HG03575 (cell line): ENCODE measurements around the gene ASMTL.
"Not testable (repeated sequence)": the region's sequence is repeated elsewhere in the genome, so short reads cannot be mapped to it uniquely, and the experiment has no call there.

Experiments
- ATAC-seq: cut with Tn5 transposase; IDR thresholded peaks from one replicate; pipeline ENCODE4 v1.9.1; 2021; ENCODE audit not compliant: unreplicated experiment, insufficient number of reproducible peaks, low FRiP score; ENCODE audit errors: extremely low read depth

Gene ASMTL

DNA sequence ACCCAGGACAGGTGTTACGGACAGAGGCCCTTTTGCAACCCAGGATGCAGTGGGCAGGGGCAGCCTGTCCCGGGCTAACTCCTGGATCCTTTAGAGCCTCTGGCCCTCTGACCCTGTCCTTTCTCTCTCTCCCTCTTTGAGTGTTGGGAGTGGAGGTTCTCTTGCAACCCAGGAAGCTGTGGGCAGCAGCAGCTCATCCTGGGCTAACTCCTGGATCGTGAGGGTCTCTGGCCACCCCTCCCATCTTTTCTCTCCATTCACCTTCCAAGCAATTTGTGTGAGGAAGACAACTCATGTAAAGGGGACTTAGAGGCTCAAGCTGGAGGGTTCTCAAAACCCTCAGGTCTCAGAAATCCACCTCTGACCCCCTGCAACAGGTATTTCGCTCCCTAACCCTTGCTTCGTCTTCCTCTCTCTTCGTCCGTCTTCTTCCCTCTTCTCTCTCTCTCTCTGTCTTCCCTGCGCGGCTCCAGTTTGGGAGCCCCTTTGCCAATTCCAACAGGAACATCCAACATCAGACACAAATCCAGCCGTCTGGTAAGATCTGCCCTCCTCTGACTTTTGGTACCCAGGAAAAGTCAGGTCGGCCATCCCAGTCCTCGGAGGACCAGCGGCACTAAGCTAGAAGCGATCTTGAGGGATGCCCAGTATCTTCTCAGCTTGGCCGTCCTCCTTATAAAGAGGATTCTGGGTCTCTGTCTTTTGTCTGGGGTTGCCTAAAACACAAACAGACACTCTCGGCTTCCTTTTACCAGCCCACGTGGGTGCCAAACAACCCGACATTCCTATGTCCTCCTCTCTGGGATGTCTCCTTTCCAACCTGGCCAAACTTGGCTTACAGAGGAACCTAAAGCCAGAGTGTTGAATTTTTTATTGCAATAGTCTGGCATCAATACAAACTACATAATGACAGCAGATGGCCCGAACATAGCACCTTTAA, 7.9 kb downstream of the ASMTL start:
- no peak for ATAC-seq

DNA sequence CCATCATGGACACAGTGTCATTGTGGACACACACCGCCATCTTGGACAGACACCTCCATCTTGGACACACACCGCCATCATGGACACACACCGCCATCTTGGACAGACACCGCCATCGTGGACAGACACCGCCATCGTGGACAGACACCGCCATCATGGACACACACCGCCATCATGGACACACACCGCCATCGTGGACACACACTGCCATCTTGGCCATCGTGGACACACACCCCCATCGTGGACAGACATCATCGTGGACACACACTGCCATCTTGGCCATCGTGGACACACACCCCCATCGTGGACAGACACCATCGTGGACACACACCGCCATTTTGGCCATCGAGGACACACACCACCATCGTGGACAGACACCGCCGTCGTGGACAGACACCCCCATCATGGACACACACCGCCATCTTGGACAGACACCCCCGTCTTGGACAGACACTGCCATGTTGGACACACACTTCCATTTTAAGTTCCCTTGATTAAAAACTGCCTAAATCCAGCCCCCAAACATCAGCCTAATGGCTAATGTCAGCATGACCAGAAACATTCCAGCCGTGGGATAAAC, 9.1 kb downstream of the ASMTL start:
- no peak for ATAC-seq

GRCh38 chrX:1442724-1443367, 9.9 kb downstream of the ASMTL start:
- ATAC-seq, result no peak

DNA sequence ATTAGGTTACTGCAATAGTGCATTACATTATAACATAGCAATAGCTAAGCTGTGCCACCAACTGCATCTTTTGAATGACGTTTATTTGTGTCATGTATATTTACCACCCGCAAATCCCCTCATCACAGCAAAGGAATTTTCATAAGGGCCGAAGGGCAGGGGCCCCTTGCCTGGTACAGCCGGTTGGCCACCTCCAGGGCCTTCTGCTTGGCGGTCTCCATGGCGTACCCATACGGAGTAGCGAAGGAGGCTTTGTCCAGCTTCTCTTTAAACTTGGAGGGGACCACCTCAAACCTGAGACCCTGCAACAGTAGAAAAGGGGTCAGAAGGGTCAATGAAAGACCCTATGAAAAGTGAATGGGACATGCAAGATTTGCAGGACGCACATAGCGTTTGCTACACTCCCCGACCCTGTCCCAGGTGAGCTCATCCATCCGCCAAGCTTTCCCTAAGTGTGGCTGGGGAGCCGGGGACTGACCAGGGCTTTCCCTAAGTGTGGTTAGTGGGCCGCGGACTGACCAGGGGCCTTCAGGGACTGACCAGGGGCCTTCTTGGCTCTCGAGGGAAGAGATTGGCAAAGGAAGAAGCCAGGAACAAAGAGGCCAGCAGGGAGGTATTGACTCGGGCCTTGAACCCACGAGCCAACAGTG, 10.6 kb downstream of the ASMTL start:
- no peak for ATAC-seq

DNA sequence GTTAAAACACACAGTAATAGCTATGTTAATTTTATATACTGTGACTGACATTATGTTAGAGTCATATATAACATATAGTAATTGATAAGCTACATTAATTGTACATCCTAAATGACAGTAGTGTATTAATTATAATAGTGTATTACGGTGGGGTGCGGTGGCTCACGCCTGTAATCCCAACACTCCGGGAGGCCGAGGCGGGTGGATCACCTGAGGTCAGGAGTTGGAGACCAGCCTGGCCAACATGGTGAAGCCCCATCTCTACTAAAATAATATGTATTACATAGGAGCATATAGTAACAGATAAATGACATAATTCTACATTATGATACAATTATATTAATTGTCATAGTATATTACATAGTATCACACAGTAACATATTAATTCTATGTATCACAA, 12.2 kb downstream of the ASMTL start:
- ATAC-seq, result no peak

GRCh38 chrX:1435241-1435895, 17.3 kb downstream of the ASMTL start:
- no peak for ATAC-seq

DNA sequence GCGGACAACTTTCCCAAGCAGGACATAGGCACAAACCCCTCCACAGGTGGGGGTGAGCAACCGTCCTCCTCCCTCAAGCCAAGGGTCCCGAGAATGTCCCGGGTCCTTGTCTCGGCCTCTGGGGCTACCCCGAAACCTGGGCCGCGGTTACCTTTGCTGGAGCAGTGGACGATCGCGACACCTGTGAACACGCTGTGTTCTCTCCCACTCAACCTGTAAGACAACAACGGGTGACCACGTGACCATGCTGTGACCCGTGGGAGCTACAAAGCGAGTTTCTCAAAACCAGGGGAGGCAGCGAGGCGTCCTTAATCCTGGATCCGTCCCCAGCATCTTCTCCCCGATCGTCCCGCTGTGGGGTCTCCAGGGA, 17.9 kb downstream of the ASMTL start:
- ATAC-seq, result no peak

- no peak for ATAC-seq
Observed at GRCh38 chrX:1433646-1434357, 18.9 kb downstream of the ASMTL start.

DNA sequence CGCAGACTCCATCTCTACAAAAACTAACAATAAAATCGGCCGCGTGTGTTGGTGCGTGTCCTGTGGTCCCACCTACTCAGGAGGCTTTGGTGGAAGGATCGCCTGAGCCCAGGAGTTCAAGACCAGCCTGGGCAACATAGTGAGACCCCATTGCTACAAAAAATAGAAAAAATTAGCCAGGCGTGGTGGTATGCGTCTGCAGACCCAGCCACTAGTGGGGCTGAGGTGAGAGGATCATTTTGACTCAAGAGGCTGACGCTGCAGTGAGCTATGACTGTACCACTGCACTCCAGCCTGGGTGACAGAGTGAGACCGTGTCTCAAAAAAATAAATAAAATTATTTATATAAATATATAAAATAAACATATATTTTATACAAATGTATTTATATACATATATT, 22.3 kb downstream of the ASMTL start:
- ATAC-seq, result no peak

- ATAC-seq, result no peak
Observed at GRCh38 chrX:1427756-1428155, 25.0 kb downstream of the ASMTL start.

- not testable (repeated sequence) for ATAC-seq
Observed at GRCh38 chrX:1426321-1426720, 26.4 kb downstream of the ASMTL start.

GRCh38 chrX:1425381-1425780, 27.3 kb downstream of the ASMTL start:
- ATAC-seq, result no peak

DNA sequence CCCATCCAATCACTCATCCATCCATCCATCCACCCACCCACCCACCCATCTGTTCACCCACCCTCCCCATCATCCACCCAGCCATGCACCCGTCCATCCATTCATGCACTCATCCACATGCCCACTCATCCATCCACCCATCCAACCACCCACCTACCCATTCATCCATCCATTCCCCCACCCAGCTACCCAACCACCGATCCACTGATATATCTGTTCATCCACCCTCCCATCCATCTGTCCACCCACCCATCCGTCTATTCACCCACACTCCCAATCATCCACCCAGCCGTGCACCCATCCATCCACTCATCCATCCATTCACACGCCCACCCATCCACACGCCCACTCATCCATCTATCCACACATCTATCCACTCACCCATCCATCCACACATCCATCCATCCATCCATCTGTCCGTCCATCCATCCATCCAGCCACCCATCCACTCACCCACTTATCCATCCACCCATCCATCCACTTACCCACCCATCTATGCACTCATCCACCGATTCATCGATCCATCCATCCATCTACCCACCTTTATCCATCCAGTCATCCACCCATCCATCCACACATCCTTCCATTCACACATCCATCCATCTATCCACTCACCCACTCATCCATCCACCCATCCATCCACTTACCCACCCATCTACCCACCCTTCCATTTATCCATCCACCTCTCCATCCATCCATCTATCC, 28.4 kb downstream of the ASMTL start:
- no peak for ATAC-seq

- no peak for ATAC-seq
Observed at GRCh38 chrX:1423215-1423614, 29.5 kb downstream of the ASMTL start.

DNA sequence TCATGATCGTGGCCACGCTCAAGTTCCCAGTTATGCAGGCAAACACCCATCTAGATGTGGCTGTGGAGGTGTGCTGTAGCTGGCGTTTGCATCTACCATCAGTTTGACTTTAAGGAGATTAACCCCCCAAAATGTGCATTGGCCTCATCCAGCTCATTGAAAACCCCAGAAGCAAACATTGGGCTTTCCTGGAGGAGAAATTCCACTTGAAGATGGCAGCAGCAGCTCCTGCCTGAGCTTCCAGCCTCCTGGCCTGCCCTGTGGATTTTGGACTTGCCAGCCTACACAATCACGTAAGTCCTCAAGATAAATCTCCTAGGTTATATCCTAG, 30.6 kb downstream of the ASMTL start:
- ATAC-seq, result no peak

DNA sequence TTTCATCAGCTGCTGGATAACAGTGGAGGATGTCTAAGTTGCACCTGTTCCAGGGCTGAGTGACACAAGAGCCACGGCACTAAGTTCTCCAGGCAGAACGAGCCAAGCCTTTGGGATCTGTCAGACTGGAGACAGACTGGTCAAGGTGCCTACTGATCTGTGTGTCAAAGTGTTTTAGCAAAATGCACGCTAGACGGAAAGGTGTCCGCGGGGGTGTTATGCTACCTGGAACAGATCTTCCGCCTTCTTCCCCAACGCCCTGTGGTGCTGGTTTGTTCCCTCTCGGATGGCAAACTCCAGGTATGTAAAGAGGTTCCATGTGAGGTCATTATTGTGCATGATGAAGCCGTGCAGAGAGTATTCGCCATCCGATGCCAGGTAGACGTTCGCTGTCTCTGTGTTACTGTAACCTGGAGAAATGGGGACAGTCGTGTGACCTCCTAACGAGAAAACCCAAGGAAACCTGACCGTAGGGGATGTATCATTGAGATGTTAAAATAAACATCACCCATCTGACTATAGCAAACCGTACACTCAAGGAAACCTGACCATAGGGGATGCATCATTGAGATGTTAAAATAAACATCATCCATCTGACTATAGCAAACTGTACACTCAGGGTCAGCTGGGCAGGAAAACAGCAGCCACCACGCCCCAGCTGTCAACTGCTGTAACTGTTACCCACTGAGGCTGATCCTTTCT, 31.1 kb downstream of the ASMTL start:
- ATAC-seq, result no peak

DNA sequence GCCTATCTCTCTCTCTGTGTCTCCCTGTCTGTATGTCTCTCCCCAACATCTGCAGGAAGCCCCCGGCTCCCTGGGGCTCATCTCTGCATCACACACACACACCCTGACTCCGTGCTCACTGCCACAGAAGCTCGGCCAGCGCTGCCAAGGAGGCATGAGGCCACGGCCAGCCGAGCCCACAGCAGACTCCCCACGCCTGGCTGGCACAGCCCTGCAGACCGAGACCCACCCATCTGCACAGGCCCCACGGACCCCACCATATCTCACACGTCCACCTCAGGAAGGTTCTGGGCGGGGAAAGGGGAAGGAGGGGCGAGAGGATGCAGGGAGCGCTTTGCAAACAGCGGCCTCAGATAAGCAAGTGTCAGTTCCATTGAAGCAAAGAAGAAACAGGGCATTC, 32.3 kb downstream of the ASMTL start:
- ATAC-seq, result no peak
